ENCODE data around the gene CNGB1. TPM values are rescaled to one million over a fixed set of nuclear protein-coding genes. Genes with fewer than 3 reads are reported as not detected.

The CNGB1 gene
- total RNA-seq, 1 donor: not detected

DNA sequence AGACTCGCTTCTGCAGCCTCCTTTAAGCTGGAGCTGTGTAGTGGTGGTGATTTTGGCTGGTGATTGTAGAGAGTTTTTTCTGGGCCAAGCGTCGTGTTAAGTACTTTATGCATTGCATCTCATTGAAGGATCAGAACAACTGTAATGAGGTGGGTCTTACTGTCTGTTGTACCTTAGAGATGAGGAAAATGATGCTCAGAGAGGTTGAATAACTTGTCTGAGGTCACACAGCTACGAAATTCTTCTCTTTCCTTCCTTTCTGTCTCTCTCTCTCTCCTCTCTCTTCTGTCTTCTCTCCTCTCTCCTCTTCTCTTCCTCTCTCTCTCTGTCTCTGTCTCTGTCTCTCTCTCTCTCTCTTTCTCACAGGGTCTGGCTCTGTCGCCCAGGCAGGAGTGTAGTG, 82.8 kb downstream of the CNGB1 start:
- H3K4me3 ChIP-seq (ENCODE audit: low read depth, low read length): no peak overlapping the region
- no peak for DNase-seq (ENCODE audit: low read depth)
- TF ChIP-seq, protein P1, sequence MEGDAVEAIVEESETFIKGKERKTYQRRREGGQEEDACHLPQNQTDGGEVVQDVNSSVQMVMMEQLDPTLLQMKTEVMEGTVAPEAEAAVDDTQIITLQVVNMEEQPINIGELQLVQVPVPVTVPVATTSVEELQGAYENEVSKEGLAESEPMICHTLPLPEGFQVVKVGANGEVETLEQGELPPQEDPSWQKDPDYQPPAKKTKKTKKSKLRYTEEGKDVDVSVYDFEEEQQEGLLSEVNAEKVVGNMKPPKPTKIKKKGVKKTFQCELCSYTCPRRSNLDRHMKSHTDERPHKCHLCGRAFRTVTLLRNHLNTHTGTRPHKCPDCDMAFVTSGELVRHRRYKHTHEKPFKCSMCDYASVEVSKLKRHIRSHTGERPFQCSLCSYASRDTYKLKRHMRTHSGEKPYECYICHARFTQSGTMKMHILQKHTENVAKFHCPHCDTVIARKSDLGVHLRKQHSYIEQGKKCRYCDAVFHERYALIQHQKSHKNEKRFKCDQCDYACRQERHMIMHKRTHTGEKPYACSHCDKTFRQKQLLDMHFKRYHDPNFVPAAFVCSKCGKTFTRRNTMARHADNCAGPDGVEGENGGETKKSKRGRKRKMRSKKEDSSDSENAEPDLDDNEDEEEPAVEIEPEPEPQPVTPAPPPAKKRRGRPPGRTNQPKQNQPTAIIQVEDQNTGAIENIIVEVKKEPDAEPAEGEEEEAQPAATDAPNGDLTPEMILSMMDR (IDR thresholded peaks at IDR 0.05; ENCODE audit: insufficient read depth, low read depth, low read length): no peak

DNA sequence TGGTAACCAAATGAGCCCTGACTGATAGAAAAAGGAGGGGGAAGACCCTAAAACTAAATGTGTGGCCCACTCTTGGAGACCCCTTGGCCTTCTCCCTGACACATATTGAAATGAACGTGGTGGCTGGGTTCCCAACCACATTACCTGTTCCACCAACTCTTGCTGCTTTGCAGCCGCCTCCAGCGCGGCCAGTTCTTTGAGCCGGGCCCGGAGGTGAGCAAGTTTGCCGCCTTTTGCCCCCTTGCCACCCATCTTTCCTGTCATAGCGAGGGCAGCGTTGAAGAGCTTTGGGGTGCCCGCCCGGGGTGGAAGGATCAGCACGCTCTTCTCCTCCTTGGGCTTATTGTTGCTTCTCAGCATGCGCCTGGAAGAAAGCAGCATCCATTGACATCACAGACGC, 83.2 kb downstream of the CNGB1 start:
- TF ChIP-seq, protein P1 (IDR thresholded peaks at IDR 0.05; ENCODE audit: insufficient read depth, low read depth, low read length): no peak
- DNase-seq (ENCODE audit: low read depth): no peak

DNA sequence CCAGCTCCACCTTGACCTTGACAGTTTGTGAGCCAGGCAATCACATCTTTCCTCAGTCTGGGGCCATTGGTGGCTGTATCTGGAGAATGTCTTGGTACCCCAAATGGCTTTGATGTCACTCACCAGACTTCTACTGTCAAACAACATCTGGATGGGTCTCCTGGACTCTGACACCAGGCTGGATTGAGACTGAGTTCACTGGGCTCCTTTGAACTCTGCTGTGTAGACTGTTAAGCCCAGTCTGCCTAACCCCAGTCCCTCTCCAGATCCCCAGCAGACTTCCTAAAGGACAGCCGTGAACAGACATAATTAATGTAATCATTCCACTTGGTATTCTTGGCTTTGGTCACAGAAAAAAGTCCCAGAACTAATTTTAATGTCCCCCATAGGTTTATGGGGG, 84.5 kb downstream of the CNGB1 start:
- no peak overlapping the region for H3K4me3 ChIP-seq (ENCODE audit: low read depth, low read length)
- no peak for DNase-seq (ENCODE audit: low read depth)
- TF ChIP-seq, protein P1 (IDR thresholded peaks at IDR 0.05; ENCODE audit: insufficient read depth, low read depth, low read length): no peak

More for the DNA sequence above, 83.2 kb downstream of the CNGB1 start:
- H3K4me3 ChIP-seq (ENCODE audit: low read depth, low read length): no peak overlapping the region

DNA sequence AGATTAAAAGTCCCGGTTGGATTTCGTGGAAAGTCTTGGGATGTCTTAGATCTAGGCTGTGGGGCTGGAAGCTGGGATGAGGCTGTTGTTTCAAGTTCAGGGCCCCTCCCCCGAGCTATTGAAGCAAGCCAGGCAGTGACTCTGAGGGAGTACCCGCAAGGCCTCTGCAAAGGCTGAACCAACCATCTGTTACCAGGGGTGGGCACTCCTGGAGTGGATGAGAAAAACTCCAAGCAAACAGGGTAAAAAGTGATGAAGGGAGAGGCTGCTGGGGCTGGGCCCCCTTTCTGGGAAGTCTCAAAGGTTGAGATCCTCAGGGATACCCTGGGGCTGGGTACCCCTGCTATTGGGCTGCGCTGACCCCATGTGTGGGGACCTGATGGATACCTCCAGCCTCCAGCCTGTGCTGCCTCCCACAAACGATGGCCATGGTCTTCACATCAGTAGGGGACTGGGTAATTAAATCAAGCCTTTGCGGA, 86.2 kb downstream of the CNGB1 start:
- TF ChIP-seq, protein P1 (IDR thresholded peaks at IDR 0.05; ENCODE audit: insufficient read depth, low read depth, low read length): no peak
- H3K4me3 ChIP-seq (ENCODE audit: low read depth, low read length): no peak overlapping the region
- DNase-seq (ENCODE audit: low read depth): no peak

DNA sequence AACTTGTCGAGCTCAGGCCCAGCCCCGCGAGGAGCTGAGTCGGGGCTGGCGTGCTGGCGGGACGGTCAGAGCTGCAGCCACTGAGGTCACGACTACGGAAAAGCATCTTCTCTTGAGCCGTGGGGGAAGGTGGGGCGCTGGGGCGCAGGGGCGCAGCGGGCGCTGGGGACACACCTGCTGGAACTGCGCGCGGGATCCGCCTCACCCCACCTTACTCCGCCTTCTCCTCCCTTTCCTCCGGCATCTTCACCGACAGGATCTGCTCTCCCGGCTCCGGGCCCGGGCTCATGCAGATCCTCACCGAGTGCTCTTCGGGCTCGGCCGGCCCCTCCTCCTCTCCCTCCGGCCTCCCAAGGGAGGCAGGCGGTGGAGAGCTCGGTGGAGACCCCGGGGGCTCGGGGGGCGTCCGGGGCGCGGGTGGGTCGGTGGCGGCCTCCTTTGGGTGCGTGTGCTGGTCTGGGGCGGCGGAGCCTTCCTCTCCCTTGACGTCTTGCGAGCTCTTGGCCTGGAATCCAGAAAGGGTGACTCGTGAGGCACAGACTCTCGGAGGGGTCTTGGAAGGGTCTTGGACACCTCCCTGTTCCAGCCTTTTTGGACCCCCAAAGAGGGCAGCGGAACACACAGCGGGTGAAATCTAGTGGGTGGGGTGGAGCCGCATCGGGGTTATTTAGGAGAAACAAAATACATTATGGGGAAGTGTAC, 86.8 kb downstream of the CNGB1 start:
- DNase-seq (ENCODE audit: low read depth): no peak
- TF ChIP-seq, protein P1 (IDR thresholded peaks at IDR 0.05; ENCODE audit: insufficient read depth, low read depth, low read length): no peak
- H3K4me3 ChIP-seq (ENCODE audit: low read depth, low read length): no peak overlapping the region

DNA sequence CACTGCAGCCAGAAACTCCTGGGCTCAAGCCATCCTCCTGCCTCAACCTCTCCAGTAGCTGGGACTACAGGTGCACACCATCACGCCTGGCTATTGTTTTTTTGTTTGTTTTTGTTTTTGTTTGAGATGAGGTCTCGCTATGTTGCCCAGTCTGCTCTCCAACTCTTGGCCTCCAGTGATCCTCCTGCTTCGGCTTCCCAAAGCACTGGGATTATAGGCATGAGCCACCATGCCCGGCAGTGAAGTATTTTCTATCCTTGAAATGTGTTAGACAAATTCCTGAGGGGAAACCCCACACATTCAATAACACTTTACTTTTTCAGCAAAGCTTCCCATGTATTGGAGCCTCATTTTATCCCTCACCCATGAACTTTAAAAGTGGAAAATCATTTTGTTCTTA, 87.4 kb downstream of the CNGB1 start:
- no peak for DNase-seq (ENCODE audit: low read depth)
- TF ChIP-seq, protein P1 (IDR thresholded peaks at IDR 0.05; ENCODE audit: insufficient read depth, low read depth, low read length): no peak
- H3K4me3 ChIP-seq (ENCODE audit: low read depth, low read length): no peak overlapping the region

DNA sequence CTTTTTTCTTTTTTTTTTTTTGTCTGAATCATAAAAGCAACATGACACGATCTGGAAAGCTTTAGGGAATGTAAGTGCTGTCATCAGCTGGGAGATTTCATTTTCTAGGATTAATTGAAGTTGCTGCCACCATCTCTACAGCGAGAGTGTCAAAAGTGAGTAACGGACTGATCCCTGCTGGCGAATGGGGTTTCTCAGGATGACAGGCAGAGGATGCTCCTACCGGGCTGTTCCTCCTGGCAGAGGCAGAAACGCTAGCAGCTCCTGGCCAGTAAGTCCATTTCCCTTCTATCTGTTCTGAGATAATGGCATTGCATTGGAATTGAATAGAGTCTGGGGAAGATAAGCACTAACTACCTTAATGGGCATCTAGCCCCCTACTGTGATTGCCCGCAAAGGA, 88.1 kb downstream of the CNGB1 start:
- H3K4me3 ChIP-seq (ENCODE audit: low read depth, low read length): no peak overlapping the region
- TF ChIP-seq, protein P1 (IDR thresholded peaks at IDR 0.05; ENCODE audit: insufficient read depth, low read depth, low read length): no peak
- no peak for DNase-seq (ENCODE audit: low read depth)
